Measurements from ENCODE around the gene SRRM3. TPM values are rescaled to one million over a fixed set of nuclear protein-coding genes. Genes with fewer than 3 reads are reported as not detected.
"Not testable (repeated sequence)": the region's sequence is repeated elsewhere in the genome, so short reads cannot be mapped to it uniquely, and the experiment has no call there.

Gene SRRM3
- total RNA-seq, 1 donor from 2014 or later = 0.46 TPM

DNA sequence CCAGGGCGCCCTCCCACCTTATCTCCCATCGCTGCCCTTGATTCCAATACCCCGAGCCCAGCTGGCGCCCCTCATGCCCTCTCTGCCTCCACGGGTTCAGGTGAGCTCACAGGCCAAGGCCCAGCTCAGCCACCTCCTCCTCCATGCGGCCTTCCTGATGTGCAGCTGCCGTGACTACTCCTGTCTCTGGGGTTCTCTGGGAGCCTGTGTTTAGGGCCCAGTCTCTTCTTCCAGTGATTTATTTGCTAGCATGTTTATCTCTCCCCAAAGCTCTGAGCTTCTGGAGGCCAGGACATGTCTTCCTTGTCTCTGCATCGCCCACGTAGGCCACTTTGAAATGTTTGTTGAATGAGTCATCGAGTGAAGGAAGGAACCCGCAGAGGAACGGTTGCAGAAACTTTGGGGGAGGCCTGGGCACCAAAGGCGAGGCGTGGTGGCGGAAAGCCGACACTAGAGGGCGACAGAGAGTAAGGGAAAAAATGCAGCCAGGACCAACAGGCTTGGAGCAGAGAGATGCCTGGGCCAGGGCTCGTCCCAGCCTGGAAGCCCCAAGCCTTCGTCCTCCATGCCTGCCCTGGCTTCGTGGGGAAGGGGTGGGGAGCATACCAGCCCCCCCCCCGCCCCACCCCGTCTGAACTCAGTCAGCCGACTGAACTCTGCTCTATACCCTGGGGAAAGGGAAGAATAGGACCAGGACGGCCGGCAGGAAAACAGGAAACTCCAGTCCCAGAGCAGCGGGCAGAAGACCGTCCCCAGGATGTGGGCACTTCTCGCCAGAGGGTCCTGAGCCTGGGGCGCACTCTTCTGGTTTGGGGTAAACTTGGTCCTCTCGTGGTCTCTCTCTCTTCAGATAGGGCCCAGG lies 89.9 kb downstream of the SRRM3 start:
- peaks cover 37% of the 10 kb centered on the region for H3K4me1 Mint-ChIP-seq (ENCODE audit: unreplicated experiment)
- no peaks in the 10 kb centered on the region for H3K27me3 Mint-ChIP-seq (ENCODE audit: unreplicated experiment)
- peak; percentile 98 for DNase-seq (ENCODE audit: extremely low spot score, unreplicated experiment)
- peak overlapping the region; percentile 60 for H3K4me3 Mint-ChIP-seq (ENCODE audit: unreplicated experiment)
- H3K9me3 Mint-ChIP-seq (ENCODE audit: unreplicated experiment) = no peaks in the 10 kb centered on the region
- H3K27ac Mint-ChIP-seq (ENCODE audit: unreplicated experiment) = peak overlapping the region; percentile 96
- H3K36me3 Mint-ChIP-seq (ENCODE audit: unreplicated experiment) = no peaks in the 10 kb centered on the region
- peak; percentile 98 for TF ChIP-seq CTCF (IDR thresholded peaks at IDR 0.05)

- H3K9me3 Mint-ChIP-seq (ENCODE audit: unreplicated experiment) = no peaks in the 10 kb centered on the region
- no peaks in the 10 kb centered on the region for H3K27me3 Mint-ChIP-seq (ENCODE audit: unreplicated experiment)
- H3K36me3 Mint-ChIP-seq (ENCODE audit: unreplicated experiment) = no peaks in the 10 kb centered on the region
- DNase-seq (ENCODE audit: extremely low spot score, unreplicated experiment) = no peak
- no peak for TF ChIP-seq CTCF (IDR thresholded peaks at IDR 0.05)
- peaks cover 42% of the 10 kb centered on the region for H3K4me1 Mint-ChIP-seq (ENCODE audit: unreplicated experiment)
- peak overlapping the region; percentile 60 for H3K4me3 Mint-ChIP-seq (ENCODE audit: unreplicated experiment)
- H3K27ac Mint-ChIP-seq (ENCODE audit: unreplicated experiment) = peak overlapping the region; percentile 96
These were observed 90.5 kb downstream of the SRRM3 start for GRCh38 chr7:76292213-76292573.

DNA sequence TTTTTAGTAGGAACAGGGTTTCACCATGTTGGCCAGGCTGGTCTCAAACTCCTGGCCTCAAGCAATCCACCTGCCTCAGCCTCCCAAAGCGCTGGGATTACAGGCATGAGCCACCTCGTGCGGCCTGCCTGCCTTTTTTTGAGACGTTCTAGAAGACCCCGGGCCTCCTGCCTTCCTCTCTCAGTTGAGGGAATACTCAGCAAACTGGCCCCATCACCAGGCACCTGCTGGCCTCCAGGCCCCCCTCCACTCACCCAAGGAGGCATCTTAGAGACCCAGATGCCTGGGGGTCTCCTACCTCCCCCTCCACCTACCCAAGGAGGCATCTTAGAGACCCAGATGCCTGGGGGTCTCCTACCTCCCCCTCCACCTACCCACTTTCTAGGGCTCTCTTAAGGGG lies 91.2 kb downstream of the SRRM3 start:
- not testable (repeated sequence) for H3K9me3 Mint-ChIP-seq (ENCODE audit: unreplicated experiment); H3K4me3 Mint-ChIP-seq (ENCODE audit: unreplicated experiment); DNase-seq (ENCODE audit: extremely low spot score, unreplicated experiment); H3K36me3 Mint-ChIP-seq (ENCODE audit: unreplicated experiment); H3K27me3 Mint-ChIP-seq (ENCODE audit: unreplicated experiment)
- Mint-ChIP-seq H3K27ac (ENCODE audit: unreplicated experiment) (peak overlapping the region; percentile 65), H3K4me1 (ENCODE audit: unreplicated experiment) (peaks cover 44% of the 10 kb centered on the region)

DNA sequence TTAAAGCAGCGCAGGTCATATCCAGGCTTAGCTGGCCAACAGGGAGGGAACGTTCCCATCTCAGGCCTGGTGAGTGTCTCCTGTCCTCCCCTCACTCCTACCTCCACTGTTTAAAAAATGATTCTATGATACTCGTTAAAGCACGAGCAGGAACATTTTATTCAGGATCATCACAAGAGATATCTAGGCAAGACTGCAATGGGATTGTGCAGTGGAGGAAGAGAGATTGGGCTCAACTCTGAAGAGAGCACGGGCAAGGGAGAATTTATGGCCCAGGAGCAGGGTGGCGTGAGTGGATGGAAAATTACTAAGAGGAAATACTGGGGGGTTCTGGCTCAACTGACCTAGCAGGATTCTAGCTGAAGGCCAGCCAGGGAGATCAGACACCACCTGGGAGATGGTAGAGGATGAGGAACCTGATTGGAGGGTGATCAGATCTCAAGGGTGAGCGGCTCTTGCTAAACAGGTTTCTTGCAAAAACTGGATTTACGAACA lies 91.8 kb downstream of the SRRM3 start:
- Mint-ChIP-seq H3K4me1 (ENCODE audit: unreplicated experiment) (peaks cover 44% of the 10 kb centered on the region), H3K9me3 (ENCODE audit: unreplicated experiment) (no peaks in the 10 kb centered on the region), H3K27ac (ENCODE audit: unreplicated experiment) (peak overlapping the region; percentile 65), H3K27me3 (ENCODE audit: unreplicated experiment) (no peaks in the 10 kb centered on the region), H3K36me3 (ENCODE audit: unreplicated experiment) (no peaks in the 10 kb centered on the region), H3K4me3 (ENCODE audit: unreplicated experiment) (no peak overlapping the region)
- TF ChIP-seq CTCF (IDR thresholded peaks at IDR 0.05) = no peak
- DNase-seq (ENCODE audit: extremely low spot score, unreplicated experiment) = no peak

DNA sequence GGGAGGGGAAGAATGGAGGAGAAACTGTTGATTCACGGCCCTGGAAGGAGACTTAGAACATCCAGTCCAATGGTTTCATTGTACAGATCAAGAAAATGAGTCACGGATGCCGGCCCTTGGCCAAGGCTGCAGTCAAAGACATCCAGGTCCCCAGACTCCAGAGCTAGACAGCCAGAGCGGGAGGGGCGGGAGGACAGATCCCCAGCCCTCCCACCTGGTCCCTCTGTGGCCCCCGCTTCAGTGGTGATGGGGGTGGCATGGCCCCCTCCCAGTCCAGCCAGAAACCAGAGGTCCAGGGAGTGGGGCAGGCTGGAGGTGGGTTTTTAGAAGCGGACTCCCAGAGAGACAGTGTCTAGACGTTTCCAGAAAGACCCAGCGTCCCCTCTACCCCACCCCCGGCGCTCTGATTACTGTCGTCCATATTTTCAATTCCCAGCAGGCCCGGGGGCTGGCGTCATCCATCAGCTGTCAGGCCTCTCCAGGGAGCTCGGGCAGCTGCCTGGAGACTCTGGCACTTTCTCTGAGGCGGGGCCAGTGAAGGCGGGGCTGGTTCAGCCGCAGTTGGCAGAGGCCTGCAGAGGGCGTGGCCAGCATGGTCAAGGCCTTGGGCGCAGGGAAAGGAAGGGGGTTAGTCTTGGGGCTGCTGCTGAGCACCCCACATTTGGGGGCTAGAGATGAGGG lies 92.8 kb downstream of the SRRM3 start:
- peaks cover 44% of the 10 kb centered on the region for H3K4me1 Mint-ChIP-seq (ENCODE audit: unreplicated experiment)
- no peak for TF ChIP-seq CTCF (IDR thresholded peaks at IDR 0.05)
- no peaks in the 10 kb centered on the region for H3K27me3 Mint-ChIP-seq (ENCODE audit: unreplicated experiment)
- H3K36me3 Mint-ChIP-seq (ENCODE audit: unreplicated experiment) = no peaks in the 10 kb centered on the region
- no peak overlapping the region for H3K4me3 Mint-ChIP-seq (ENCODE audit: unreplicated experiment)
- H3K27ac Mint-ChIP-seq (ENCODE audit: unreplicated experiment) = peak overlapping the region; percentile 76
- H3K9me3 Mint-ChIP-seq (ENCODE audit: unreplicated experiment) = no peaks in the 10 kb centered on the region
- peak; percentile 92 for DNase-seq (ENCODE audit: extremely low spot score, unreplicated experiment)

Data from osteocyte (in vitro differentiated cells).